ENCODE data around the gene GLCE.

DNA sequence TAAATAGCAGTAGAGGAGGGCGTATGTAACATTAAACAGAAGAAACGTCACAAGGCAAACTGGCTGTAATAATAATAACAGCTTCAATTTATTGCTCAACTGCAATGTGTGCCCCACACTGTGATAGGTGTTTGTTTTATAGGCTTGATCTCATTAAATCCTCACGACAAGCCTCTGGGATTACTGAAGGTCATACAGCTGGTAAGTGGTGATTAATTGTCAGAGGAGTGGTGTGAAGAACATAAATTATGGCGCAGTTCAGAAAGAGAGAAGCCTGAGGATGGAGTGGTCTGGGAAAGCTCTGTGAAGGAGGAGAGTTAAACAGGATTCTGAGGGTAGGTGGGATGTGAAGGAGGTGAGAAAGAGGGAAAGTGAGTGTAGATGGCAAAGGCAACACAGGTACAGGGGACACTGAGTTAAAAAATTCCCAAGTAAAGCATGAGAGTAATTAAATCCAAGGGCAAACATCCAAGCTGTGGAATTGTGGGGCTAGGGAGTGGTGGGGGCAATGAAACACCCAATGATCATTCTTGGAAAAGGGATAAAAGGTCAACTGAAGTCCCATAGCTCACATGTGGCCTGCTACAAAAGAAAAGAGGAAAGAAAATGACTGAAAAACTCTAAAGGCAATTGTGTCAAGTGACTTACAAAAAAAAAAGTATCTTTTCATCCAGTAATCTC, 16.5 kb upstream of the GLCE start:
- no peak for TF ChIP-seq TAF1 (IDR thresholded peaks at IDR 0.05; ENCODE audit: low read depth)
- TF ChIP-seq, protein P1, sequence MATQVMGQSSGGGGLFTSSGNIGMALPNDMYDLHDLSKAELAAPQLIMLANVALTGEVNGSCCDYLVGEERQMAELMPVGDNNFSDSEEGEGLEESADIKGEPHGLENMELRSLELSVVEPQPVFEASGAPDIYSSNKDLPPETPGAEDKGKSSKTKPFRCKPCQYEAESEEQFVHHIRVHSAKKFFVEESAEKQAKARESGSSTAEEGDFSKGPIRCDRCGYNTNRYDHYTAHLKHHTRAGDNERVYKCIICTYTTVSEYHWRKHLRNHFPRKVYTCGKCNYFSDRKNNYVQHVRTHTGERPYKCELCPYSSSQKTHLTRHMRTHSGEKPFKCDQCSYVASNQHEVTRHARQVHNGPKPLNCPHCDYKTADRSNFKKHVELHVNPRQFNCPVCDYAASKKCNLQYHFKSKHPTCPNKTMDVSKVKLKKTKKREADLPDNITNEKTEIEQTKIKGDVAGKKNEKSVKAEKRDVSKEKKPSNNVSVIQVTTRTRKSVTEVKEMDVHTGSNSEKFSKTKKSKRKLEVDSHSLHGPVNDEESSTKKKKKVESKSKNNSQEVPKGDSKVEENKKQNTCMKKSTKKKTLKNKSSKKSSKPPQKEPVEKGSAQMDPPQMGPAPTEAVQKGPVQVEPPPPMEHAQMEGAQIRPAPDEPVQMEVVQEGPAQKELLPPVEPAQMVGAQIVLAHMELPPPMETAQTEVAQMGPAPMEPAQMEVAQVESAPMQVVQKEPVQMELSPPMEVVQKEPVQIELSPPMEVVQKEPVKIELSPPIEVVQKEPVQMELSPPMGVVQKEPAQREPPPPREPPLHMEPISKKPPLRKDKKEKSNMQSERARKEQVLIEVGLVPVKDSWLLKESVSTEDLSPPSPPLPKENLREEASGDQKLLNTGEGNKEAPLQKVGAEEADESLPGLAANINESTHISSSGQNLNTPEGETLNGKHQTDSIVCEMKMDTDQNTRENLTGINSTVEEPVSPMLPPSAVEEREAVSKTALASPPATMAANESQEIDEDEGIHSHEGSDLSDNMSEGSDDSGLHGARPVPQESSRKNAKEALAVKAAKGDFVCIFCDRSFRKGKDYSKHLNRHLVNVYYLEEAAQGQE (IDR thresholded peaks at IDR 0.05; ENCODE audit: low read depth), result no peak
- no peak for TF ChIP-seq RAD21 (IDR thresholded peaks at IDR 0.05; ENCODE audit: low read depth)
- TF ChIP-seq CEBPB (IDR thresholded peaks at IDR 0.05), result no peak
- TF ChIP-seq USF1 (IDR thresholded peaks at IDR 0.05), result no peak
